Measurements from ENCODE around the gene RGL4. TPM values are rescaled to one million over a fixed set of nuclear protein-coding genes. Genes with fewer than 3 reads are reported as not detected.
"Not testable (repeated sequence)": the region's sequence is repeated elsewhere in the genome, so short reads cannot be mapped to it uniquely, and the experiment has no call there.

RGL4 gene
- total and polyA plus RNA-seq, 2 of the 13 experiments (the other 11 are each of a cell fraction or from before 2014, with no cell fraction given), result not detected

GRCh38 chr22:23673826-23674690 is 16.8 kb upstream of the RGL4 start (continued):
- TF ChIP-seq ZNF605 (CRISPR knock-in tag; IDR thresholded peaks at IDR 0.05) (no peak), ZNF547 (CRISPR knock-in tag; IDR thresholded peaks at IDR 0.05) (no peak), NKX3-1 (CRISPR knock-in tag; IDR thresholded peaks at IDR 0.05) (no peak), TRAFD1 (CRISPR knock-in tag; IDR thresholded peaks at IDR 0.05; ENCODE audit: borderline replicate concordance) (no peak), KAT2B (IDR thresholded peaks at IDR 0.05; ENCODE audit: borderline replicate concordance, low read depth, low read length) (no peak)

DNA sequence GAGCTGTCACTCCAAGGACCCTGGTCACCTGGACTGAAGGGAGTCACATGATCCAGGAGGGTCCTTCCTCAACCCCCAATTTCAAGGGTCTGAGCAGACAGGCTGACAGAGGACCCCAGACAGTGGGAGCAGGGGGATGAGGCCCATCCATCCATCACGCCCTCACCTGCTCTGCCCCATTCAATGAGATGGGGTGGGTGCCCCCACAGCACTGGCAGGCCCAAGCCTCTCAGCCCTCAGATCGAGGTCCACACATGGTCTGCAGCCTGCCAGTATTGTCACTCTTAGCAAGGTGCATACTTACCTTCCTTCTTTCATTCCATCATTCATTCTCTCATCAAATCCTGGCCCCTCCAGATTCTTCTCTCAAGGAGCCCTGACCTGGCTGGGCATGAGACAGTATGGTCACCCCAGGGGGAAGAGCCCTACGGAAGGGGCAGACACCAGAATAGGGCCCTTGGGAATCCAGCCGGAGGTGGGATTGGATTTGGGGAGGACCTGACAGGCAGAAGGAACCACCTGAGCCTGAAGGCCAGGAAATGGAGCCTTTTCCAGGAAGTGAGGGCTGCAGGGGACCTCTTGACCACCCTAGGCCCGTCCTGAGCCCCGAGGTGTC is 15.8 kb upstream of the RGL4 start:
- Histone ChIP-seq H3K4me1 (ENCODE audit: insufficient read depth, low read length) (peaks cover 64% of the 10 kb centered on the region), H3K4me2 (ENCODE audit: low read depth, low read length) (peak overlapping the region; percentile 81), H3K27ac (ENCODE audit: extremely low read length, insufficient read depth, low read length) (peak overlapping the region; percentile 74), H3K4me3 (replicated peaks in 1 of 3; ENCODE audit: insufficient read depth in 1 of 3, low read depth in 2 of 3, low read length in 3 of 3) (0 out of 6 replicates have a peak overlapping the region, but pooled peaks of 1 of the 3 experiments have one; percentile 56), H3K9ac (ENCODE audit: insufficient read depth, low read depth, low read length) (0 out of 2 replicates have a peak overlapping the region, but pooled peaks have one; percentile 6)
- BruUV-seq (replicated peaks), result TSS peak; percentile 51
- CTCF ChIA-PET (ENCODE audit: low intra/inter-chr PET ratio, low total read pairs); DNase-seq (ENCODE audit: low spot score); H2AFZ ChIP-seq (ENCODE audit: low read length); H3K9me3 ChIP-seq (ENCODE audit: low read length); H3K79me2 ChIP-seq (ENCODE audit: insufficient read depth, low read length); H3K27me3 ChIP-seq (ENCODE audit: control insufficient read depth in 1 of 2, insufficient read depth in 2 of 2, low read length in 2 of 2); H4K20me1 ChIP-seq (ENCODE audit: insufficient read depth, low read length); in situ Hi-C loops (cut with HindIII; ENCODE audit: extremely low pct_ligation_motif_present, low pct_unique_long_range_greater_than_20kb); H3K36me3 ChIP-seq (replicated peaks in 1 of 2; ENCODE audit: control insufficient read depth in 1 of 2, insufficient read depth in 2 of 2, low read length in 2 of 2): not testable (repeated sequence)
- POLR2A ChIA-PET, result interaction anchor here (0.7 to 2.4 kb wide), 9 partner anchors 10 to 183 kb away, joined by 3 to 9 read pairs (median 4); partner anchors contain the start of genes CHCHD10, MMP11 and SLC2A11
- 56% methylated on average over 4 of the region's 6 CpGs for WGBS (ENCODE audit: low lambda C conversion rate)
- intact Hi-C loops (cut with micrococcal nuclease; ENCODE audit: unreplicated experiment), result loop anchor here (5.0 kb wide), 1 partner anchor 48 kb away; no protein-coding TSS in a partner anchor
- peak; percentile 38 for ATAC-seq
- FAIRE-seq, result peak; percentile 36
- TF ChIP-seq, protein P1, sequence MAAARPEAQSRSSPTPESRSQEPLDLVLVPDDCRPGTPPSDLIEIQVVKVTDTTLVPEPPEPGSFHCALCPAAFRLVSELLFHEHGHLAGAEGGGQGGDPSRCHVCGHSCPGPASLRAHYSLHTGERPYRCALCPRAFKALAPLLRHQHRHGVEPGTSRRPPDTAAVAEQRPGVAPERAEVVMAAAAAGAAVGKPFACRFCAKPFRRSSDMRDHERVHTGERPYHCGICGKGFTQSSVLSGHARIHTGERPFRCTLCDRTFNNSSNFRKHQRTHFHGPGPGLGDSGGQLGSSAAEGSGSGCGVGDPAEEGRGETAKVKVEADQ (CRISPR knock-in tag; IDR thresholded peaks at IDR 0.05; ENCODE audit: borderline replicate concordance), result peak; percentile 34; the same call in 1 of the 2 replicates
- TF ChIP-seq ZNF614 (CRISPR knock-in tag; IDR thresholded peaks at IDR 0.05; ENCODE audit: borderline replicate concordance) (0 out of 2 replicates have a peak, but pooled peaks have one; percentile 9), ZNF761 (CRISPR knock-in tag; conservative IDR thresholded peaks at IDR 0.05) (0 out of 2 replicates have a peak, but pooled peaks have one; percentile 31), MAX (IDR thresholded peaks at IDR 0.05) (peak; percentile 58), SP4 (CRISPR knock-in tag; IDR thresholded peaks at IDR 0.05) (0 out of 2 replicates have a peak, but pooled peaks have one; percentile 14), ZFX (CRISPR knock-in tag; IDR thresholded peaks at IDR 0.05; ENCODE audit: low read depth) (peak; percentile 14), KLF12 (CRISPR knock-in tag; IDR thresholded peaks at IDR 0.05; ENCODE audit: borderline replicate concordance) (0 out of 2 replicates have a peak, but pooled peaks have one; percentile 15), ARHGAP35 (CRISPR knock-in tag; IDR thresholded peaks at IDR 0.05; ENCODE audit: borderline replicate concordance) (0 out of 2 replicates have a peak, but pooled peaks have one; percentile 9), ZNF704 (CRISPR knock-in tag; IDR thresholded peaks at IDR 0.05; ENCODE audit: borderline replicate concordance) (0 out of 2 replicates have a peak, but pooled peaks have one; percentile 6), ZNF598 (CRISPR knock-in tag; IDR thresholded peaks at IDR 0.05; ENCODE audit: borderline replicate concordance) (0 out of 2 replicates have a peak, but pooled peaks have one; percentile 12)
